NCI-H526 (cell line): ENCODE data around the gene ABCC1.

ENCODE experiments used
- DNase-seq, 2 experiments: peaks; one replicate each; lab custom pipeline; 2025; lab: John Stamatoyannopoulos, UW

The ABCC1 gene

GRCh38 chr16:16021020-16021419 is 71.6 kb downstream of the ABCC1 start:
- no peak for DNase-seq

- no peak for DNase-seq
These were observed 72.2 kb downstream of the ABCC1 start for GRCh38 chr16:16021646-16021987.

- DNase-seq = no peak
These were observed 72.7 kb downstream of the ABCC1 start for GRCh38 chr16:16021988-16022682.

- no peak for DNase-seq
These were observed 73.3 kb downstream of the ABCC1 start for GRCh38 chr16:16022683-16023064.

- no peak for DNase-seq
These were observed 76.0 kb downstream of the ABCC1 start for GRCh38 chr16:16025214-16025968.

GRCh38 chr16:16027728-16028310 is 78.4 kb downstream of the ABCC1 start:
- peak; percentile 5 to 52 for DNase-seq

- DNase-seq = no peak
These were observed 79.0 kb downstream of the ABCC1 start for GRCh38 chr16:16028311-16028999.

- DNase-seq = no peak
These were observed 80.1 kb downstream of the ABCC1 start for GRCh38 chr16:16029431-16030011.

- no peak for DNase-seq
These were observed 81.0 kb downstream of the ABCC1 start for GRCh38 chr16:16030449-16030848.

GRCh38 chr16:16031401-16031800 is 82.0 kb downstream of the ABCC1 start:
- no peak for DNase-seq

GRCh38 chr16:16032271-16032979 is 83.0 kb downstream of the ABCC1 start:
- DNase-seq = no peak

- no peak for DNase-seq
These were observed 83.8 kb downstream of the ABCC1 start for GRCh38 chr16:16033208-16033717.

- no peak for DNase-seq
These were observed 87.0 kb downstream of the ABCC1 start for GRCh38 chr16:16036359-16036792.

- DNase-seq = no peak
These were observed 88.1 kb downstream of the ABCC1 start for GRCh38 chr16:16037521-16037920.

GRCh38 chr16:16037970-16038369 is 88.6 kb downstream of the ABCC1 start:
- DNase-seq = no peak

GRCh38 chr16:16038950-16039349 is 89.5 kb downstream of the ABCC1 start:
- no peak for DNase-seq

GRCh38 chr16:16041196-16041892 is 91.9 kb downstream of the ABCC1 start:
- DNase-seq = no peak

GRCh38 chr16:16042076-16042475 is 92.7 kb downstream of the ABCC1 start:
- no peak for DNase-seq

GRCh38 chr16:16045296-16045695 is 95.9 kb downstream of the ABCC1 start:
- no peak for DNase-seq

GRCh38 chr16:16045879-16046278 is 96.5 kb downstream of the ABCC1 start:
- no peak for DNase-seq

GRCh38 chr16:16047761-16048160 is 98.3 kb downstream of the ABCC1 start:
- no peak for DNase-seq
